Glutamatergic neuron (in vitro differentiated cells): ENCODE results near the gene SEMG2. TPM values are rescaled to one million over a fixed set of nuclear protein-coding genes. Genes with fewer than 3 reads are reported as not detected.

Experiments used
- DNase-seq: peaks from one replicate; pipeline ENCODE4 v3.0.0; 2022
- H3K27ac Mint-ChIP-seq: one replicate; pipeline ENCODE4 v1.8.0; 2020; ENCODE audit warnings: mild to moderate bottlenecking, mixed read lengths, inconsistent platforms; ENCODE audit not compliant: unreplicated experiment
- H3K27me3 Mint-ChIP-seq: one replicate; pipeline ENCODE4 v1.8.0; 2020; ENCODE audit warnings: mild to moderate bottlenecking, moderate library complexity, mixed read lengths, inconsistent platforms; ENCODE audit not compliant: unreplicated experiment
- H3K36me3 Mint-ChIP-seq: one replicate; pipeline ENCODE4 v1.8.0; 2020; ENCODE audit warnings: mild to moderate bottlenecking, mixed read lengths, inconsistent platforms; ENCODE audit not compliant: unreplicated experiment
- H3K4me1 Mint-ChIP-seq: one replicate; pipeline ENCODE4 v1.8.0; 2020; ENCODE audit warnings: mild to moderate bottlenecking, low read depth, mixed read lengths, inconsistent platforms; ENCODE audit not compliant: unreplicated experiment
- H3K4me3 Mint-ChIP-seq: one replicate; pipeline ENCODE4 v1.8.0; 2020; ENCODE audit warnings: mild to moderate bottlenecking, mixed read lengths, inconsistent platforms; ENCODE audit not compliant: unreplicated experiment
- H3K9me3 Mint-ChIP-seq: one replicate; pipeline ENCODE4 v1.8.0; 2020; ENCODE audit warnings: mild to moderate bottlenecking, moderate library complexity, mixed read lengths, inconsistent platforms; ENCODE audit not compliant: unreplicated experiment
- total RNA-seq: library from RNA; stranded (reverse); fragmentation: NEBNext Ultra II Directional; extraction: Animal tissue kit (Norgen Biotek cat#: 25700); gene quantifications from one replicate; pipeline ENCODE4 v1.2.1, GENCODE V29; 2021; ENCODE audit not compliant: unreplicated experiment
- TF ChIP-seq, protein P1 (sequence below): fragments of 200-600 bp; sonication (generic); IDR thresholded peaks from one replicate; pipeline ENCODE4 v1.5.0; 2021; ENCODE audit not compliant: partially characterized antibody, unreplicated experiment

SEMG2 gene
- total RNA-seq, 1 donor from 2014 or later, result not detected

DNA sequence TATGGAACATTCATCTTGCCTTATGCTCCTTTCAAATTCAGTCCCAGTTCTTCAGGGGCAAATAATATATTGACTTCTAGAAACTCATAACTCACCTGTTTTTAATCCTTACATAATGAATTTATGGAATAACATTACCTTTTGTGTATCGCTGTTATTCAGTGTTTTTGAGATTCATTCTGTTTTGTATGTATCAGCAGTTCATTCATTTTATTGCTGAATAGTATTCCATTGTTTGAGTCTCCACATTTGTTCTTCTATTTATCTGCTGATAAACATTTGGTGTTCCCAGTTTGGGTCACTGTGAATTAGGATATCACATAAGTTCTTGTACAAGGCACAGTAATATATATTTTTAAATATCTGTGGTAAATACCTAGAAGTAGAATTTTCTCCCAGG is 5.1 kb downstream of the SEMG2 start:
- H3K27ac Mint-ChIP-seq, result no peak overlapping the region
- no peak overlapping the region for H3K4me3 Mint-ChIP-seq
- H3K27me3 Mint-ChIP-seq, result no peaks in the 10 kb centered on the region
- TF ChIP-seq, protein P1, sequence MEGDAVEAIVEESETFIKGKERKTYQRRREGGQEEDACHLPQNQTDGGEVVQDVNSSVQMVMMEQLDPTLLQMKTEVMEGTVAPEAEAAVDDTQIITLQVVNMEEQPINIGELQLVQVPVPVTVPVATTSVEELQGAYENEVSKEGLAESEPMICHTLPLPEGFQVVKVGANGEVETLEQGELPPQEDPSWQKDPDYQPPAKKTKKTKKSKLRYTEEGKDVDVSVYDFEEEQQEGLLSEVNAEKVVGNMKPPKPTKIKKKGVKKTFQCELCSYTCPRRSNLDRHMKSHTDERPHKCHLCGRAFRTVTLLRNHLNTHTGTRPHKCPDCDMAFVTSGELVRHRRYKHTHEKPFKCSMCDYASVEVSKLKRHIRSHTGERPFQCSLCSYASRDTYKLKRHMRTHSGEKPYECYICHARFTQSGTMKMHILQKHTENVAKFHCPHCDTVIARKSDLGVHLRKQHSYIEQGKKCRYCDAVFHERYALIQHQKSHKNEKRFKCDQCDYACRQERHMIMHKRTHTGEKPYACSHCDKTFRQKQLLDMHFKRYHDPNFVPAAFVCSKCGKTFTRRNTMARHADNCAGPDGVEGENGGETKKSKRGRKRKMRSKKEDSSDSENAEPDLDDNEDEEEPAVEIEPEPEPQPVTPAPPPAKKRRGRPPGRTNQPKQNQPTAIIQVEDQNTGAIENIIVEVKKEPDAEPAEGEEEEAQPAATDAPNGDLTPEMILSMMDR, result no peak
- no peaks in the 10 kb centered on the region for H3K9me3 Mint-ChIP-seq
- DNase-seq, result no peak
- no peaks in the 10 kb centered on the region for H3K36me3 Mint-ChIP-seq
- peaks cover 2% of the 10 kb centered on the region for H3K4me1 Mint-ChIP-seq

DNA sequence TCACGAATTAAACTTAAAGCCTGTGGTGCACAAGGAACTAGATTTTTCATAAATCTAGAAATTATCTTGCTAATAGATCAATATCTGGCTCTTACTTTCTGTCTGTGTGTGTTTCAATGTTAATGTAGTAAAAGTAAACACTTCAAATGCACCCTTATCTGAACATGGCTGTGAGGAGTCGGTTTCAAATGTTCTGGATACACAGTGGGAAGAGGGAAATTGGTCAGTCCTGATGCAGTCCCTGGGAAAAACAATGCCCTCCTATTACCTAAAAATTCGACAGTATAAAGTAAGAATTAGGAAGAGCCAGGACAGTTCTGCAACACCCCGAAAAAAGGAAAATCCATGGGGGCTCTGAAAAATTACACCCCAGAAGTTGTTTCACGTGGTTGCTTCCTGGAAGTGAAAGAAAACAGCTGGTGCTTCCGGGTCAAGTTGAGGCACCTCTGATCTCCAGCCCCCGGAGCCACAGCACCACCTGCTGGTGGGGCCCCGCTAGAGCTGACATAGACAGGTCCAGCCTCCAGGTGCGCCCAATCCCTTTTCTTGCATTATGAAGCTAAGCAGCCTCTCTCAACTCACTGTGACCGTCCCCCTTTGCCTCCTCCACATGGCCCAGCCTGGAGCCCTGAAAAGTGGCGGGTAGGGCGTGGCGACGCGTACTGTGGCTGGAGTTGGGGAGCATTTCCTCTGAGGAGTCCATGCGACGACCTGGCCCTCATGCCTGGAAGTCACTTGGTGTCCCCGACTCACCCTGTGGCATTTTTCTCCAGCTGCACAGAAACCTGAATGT is 8.3 kb downstream of the SEMG2 start:
- no peak overlapping the region for H3K4me3 Mint-ChIP-seq
- DNase-seq, result no peak
- peaks cover 4% of the 10 kb centered on the region for H3K36me3 Mint-ChIP-seq

DNA sequence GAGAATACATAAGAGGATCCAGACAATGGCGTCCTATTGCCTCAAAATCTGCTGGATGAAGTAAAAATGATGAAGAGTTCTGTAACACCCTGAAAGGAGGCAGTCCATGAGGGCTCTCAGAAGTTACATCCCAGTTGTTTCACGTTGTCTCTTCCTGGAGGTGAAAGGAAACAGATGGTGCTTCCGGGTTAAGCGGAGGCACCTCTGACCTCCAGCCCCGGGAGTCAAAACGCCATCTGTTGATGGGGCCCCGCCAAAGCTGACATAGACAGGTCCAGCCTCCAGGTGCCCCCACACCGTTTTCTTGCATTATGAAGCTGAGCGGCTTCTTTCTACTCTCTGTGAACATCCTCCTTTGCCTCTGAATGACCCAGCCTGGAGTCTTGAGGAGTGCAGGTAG is 9.5 kb downstream of the SEMG2 start:
- no peak for DNase-seq
- Mint-ChIP-seq H3K27me3 (no peaks in the 10 kb centered on the region), H3K27ac (no peak overlapping the region), H3K9me3 (no peaks in the 10 kb centered on the region), H3K36me3 (peaks cover 4% of the 10 kb centered on the region), H3K4me1 (peaks cover 3% of the 10 kb centered on the region), H3K4me3 (no peak overlapping the region)
- TF ChIP-seq, protein P1, result no peak

More for the DNA sequence above, 8.3 kb downstream of the SEMG2 start:
- H3K4me1 Mint-ChIP-seq, result peaks cover 3% of the 10 kb centered on the region
- TF ChIP-seq, protein P1, result no peak
- H3K27me3 Mint-ChIP-seq, result no peaks in the 10 kb centered on the region
- H3K9me3 Mint-ChIP-seq, result no peaks in the 10 kb centered on the region
- H3K27ac Mint-ChIP-seq, result no peak overlapping the region

DNA sequence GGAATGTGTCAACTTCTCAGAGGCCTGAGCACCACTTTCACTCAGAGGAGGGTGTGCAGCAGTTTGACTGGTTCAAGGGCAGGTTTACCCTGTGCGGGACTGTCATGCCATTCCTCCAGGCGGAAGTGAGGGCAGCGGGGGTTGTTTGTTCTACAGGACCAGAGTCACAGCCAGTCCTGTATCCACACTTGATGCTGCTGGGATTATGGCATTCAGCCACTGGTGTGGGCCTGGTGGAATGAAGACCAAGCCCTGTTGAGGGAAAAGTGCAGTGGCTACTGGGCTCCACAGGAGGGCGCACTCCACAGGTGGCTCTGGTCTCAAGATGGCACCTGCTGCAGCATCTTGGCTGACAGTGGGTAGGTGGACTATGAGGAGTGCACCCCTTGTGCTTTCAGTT is 14.8 kb downstream of the SEMG2 start:
- no peaks in the 10 kb centered on the region for H3K9me3 Mint-ChIP-seq
- no peak for DNase-seq
- H3K27ac Mint-ChIP-seq, result no peak overlapping the region
- no peaks in the 10 kb centered on the region for H3K27me3 Mint-ChIP-seq
- no peak overlapping the region for H3K4me3 Mint-ChIP-seq
- H3K4me1 Mint-ChIP-seq, result peaks cover 1% of the 10 kb centered on the region
- TF ChIP-seq, protein P1, result peak; percentile 31
- peaks cover 4% of the 10 kb centered on the region for H3K36me3 Mint-ChIP-seq

DNA sequence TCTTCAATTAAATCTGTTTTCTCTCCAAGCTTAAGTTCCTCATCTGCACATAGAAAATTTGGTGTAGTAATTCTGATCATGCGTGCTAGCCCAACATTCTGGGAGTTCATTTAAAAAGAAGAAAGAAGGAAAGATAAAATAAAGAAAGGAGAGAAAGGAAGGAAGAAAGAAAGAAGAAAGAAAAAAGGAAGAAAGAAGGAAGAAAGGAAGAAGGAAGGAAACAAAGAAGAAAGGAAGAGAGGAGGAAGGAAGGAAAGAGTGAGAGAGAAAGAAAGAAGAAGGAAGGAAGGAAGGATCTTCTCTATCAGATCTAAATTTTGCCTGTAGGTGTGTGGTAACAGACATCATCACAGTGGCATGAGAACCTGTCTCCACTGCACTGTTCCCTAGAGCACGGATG is 17.0 kb downstream of the SEMG2 start:
- Mint-ChIP-seq H3K4me1 (peaks cover 1% of the 10 kb centered on the region), H3K27ac (no peak overlapping the region), H3K27me3 (no peaks in the 10 kb centered on the region), H3K9me3 (no peaks in the 10 kb centered on the region), H3K36me3 (peaks cover 3% of the 10 kb centered on the region), H3K4me3 (no peak overlapping the region)
- TF ChIP-seq, protein P1, result no peak
- DNase-seq, result no peak
